Osteoblast (primary cell): ENCODE data around the gene ATRIP. TPM values are rescaled to one million over a fixed set of nuclear protein-coding genes. Genes with fewer than 3 reads are reported as not detected.

ENCODE experiments used
- DNase-seq: peaks from one replicate; pipeline ENCODE4 v3.0.0; 2011; ENCODE audit warnings: low spot score, mixed read lengths; ENCODE audit not compliant: insufficient read length; ENCODE audit errors: missing footprints
- H2AFZ ChIP-seq: 2 replicates; pipeline ENCODE4 v1.6.0; 2011; ENCODE audit warnings: mild to moderate bottlenecking, low read length
- H3K27ac ChIP-seq: 2 replicates; pipeline ENCODE4 v1.5.1; 2011; ENCODE audit warnings: mild to moderate bottlenecking, low read depth, low read length, moderate library complexity
- H3K27me3 ChIP-seq: 2 replicates; pipeline ENCODE4 v1.6.0; 2012; ENCODE audit warnings: mild to moderate bottlenecking, control low read depth, inconsistent platforms, low read length, moderate library complexity; ENCODE audit not compliant: insufficient read depth
- H3K36me3 ChIP-seq: 2 replicates; pipeline ENCODE4 v1.5.1; 2011; ENCODE audit warnings: mild to moderate bottlenecking, low read length, control low read depth, moderate library complexity; ENCODE audit not compliant: insufficient read depth
- H3K4me1 ChIP-seq: 2 replicates; pipeline ENCODE4 v1.5.1; 2011; ENCODE audit warnings: mild to moderate bottlenecking, low read length, control low read depth, moderate library complexity; ENCODE audit not compliant: insufficient read depth
- H3K4me2 ChIP-seq: 2 replicates; pipeline ENCODE4 v1.6.0; 2011; ENCODE audit warnings: mild to moderate bottlenecking, low read length; ENCODE audit not compliant: insufficient read depth
- H3K4me3 ChIP-seq: fragments of 200-600 bp; sonication (generic); 3 replicates; pipeline ENCODE4 v1.5.1; 2012; ENCODE audit warnings: mild to moderate bottlenecking, low read length, inconsistent platforms; ENCODE audit not compliant: insufficient read depth
- H3K79me2 ChIP-seq: 2 replicates; pipeline ENCODE4 v1.6.0; 2012; ENCODE audit warnings: mild to moderate bottlenecking, low read length, control low read depth, inconsistent platforms; ENCODE audit not compliant: insufficient read depth
- H3K9me3 ChIP-seq: 2 replicates; pipeline ENCODE4 v1.5.1; 2011; ENCODE audit warnings: low read depth, low read length, control low read depth
- H4K20me1 ChIP-seq: 2 replicates; pipeline ENCODE4 v1.6.0; 2012; ENCODE audit warnings: mild to moderate bottlenecking, low read length, control low read depth; ENCODE audit not compliant: insufficient read depth
- CTCF ChIP-seq: IDR thresholded peaks from 2 replicates; pipeline ENCODE4 v1.5.1; 2011; ENCODE audit warnings: mild to moderate bottlenecking, low read depth, low read length, moderate library complexity; ENCODE audit errors: extremely low read depth
- total RNA-seq: library from RNA; depleted of rRNA; stranded (reverse); fragments of >200 nt; gene quantifications from 2 replicates; pipeline ENCODE4 v1.2.3, GENCODE V29; 2012

Gene ATRIP
- total RNA-seq, 1 donor: 5.1 TPM

GRCh38 chr3:48465237-48465530, 18.6 kb downstream of the ATRIP start:
- Histone ChIP-seq H3K27me3 (no peaks in the 10 kb centered on the region), H3K4me2 (peak overlapping the region; percentile 23), H3K4me3 (no peak overlapping the region), H3K9me3 (no peaks in the 10 kb centered on the region), H2AFZ (peak overlapping the region; percentile 58), H3K4me1 (peaks cover 27% of the 10 kb centered on the region), H3K79me2 (peaks cover 39% of the 10 kb centered on the region), H4K20me1 (peaks cover 4% of the 10 kb centered on the region), H3K36me3 (peaks cover 40% of the 10 kb centered on the region), H3K27ac (peak overlapping the region; percentile 100)
- no peak for TF ChIP-seq CTCF
- DNase-seq: no peak

GRCh38 chr3:48465531-48466378, 19.2 kb downstream of the ATRIP start:
- Histone ChIP-seq H3K27ac (peak overlapping the region; percentile 100), H3K9me3 (no peaks in the 10 kb centered on the region), H3K4me2 (peak overlapping the region; percentile 93), H3K36me3 (peaks cover 35% of the 10 kb centered on the region), H3K4me1 (peaks cover 27% of the 10 kb centered on the region), H4K20me1 (peaks cover 4% of the 10 kb centered on the region), H2AFZ (peak overlapping the region; percentile 80), H3K27me3 (no peaks in the 10 kb centered on the region), H3K4me3 (peak overlapping the region; percentile 78), H3K79me2 (peaks cover 45% of the 10 kb centered on the region)
- DNase-seq: peak; percentile 100
- peak; percentile 80 for TF ChIP-seq CTCF

- H3K36me3 ChIP-seq: peaks cover 27% of the 10 kb centered on the region
- no peaks in the 10 kb centered on the region for H3K27me3 ChIP-seq
- peak overlapping the region; percentile 100 for H3K27ac ChIP-seq
- H3K79me2 ChIP-seq: peaks cover 52% of the 10 kb centered on the region
- no peaks in the 10 kb centered on the region for H3K9me3 ChIP-seq
- DNase-seq: peak; percentile 72
- H3K4me1 ChIP-seq: peaks cover 28% of the 10 kb centered on the region
- peak overlapping the region; percentile 78 for H3K4me3 ChIP-seq
- no peak for TF ChIP-seq CTCF
- peak overlapping the region; percentile 62 for H2AFZ ChIP-seq
- H4K20me1 ChIP-seq: peaks cover 4% of the 10 kb centered on the region
- H3K4me2 ChIP-seq: peak overlapping the region; percentile 93
Measured at GRCh38 chr3:48466386-48467109, 20.0 kb downstream of the ATRIP start.

- peak overlapping the region; percentile 78 for H3K4me3 ChIP-seq
- TF ChIP-seq CTCF: no peak
Measured at GRCh38 chr3:48467110-48467454, 20.5 kb downstream of the ATRIP start.

More at GRCh38 chr3:48467110-48467454, 20.5 kb downstream of the ATRIP start:
- Histone ChIP-seq H2AFZ (no peak overlapping the region), H4K20me1 (peaks cover 4% of the 10 kb centered on the region), H3K27me3 (no peaks in the 10 kb centered on the region), H3K4me2 (peak overlapping the region; percentile 93), H3K9me3 (no peaks in the 10 kb centered on the region), H3K4me1 (peaks cover 33% of the 10 kb centered on the region), H3K79me2 (peaks cover 57% of the 10 kb centered on the region), H3K27ac (peak overlapping the region; percentile 100), H3K36me3 (peaks cover 27% of the 10 kb centered on the region)
- peak; percentile 21 for DNase-seq
